Activated T-cell treated with anti-CD3 and anti-CD28 coated beads, Interleukin-2, amount 50 U/mL, for 4 hours (primary cell): ENCODE results near the gene COL23A1. TPM values are rescaled to one million over a fixed set of nuclear protein-coding genes. Genes with fewer than 3 reads are reported as not detected.
"Not testable (repeated sequence)": the region's sequence is repeated elsewhere in the genome, so short reads cannot be mapped to it uniquely, and the experiment has no call there.

ENCODE experiments used
- ATAC-seq, 2 donors: fragments of 200-7000 bp; cut with Tn5 transposase; one replicate each; pipeline ENCODE4 v1.10.0; 2021
- DNase-seq: peaks from one replicate; pipeline ENCODE4 v3.0.0-alpha.2; 2020
- H3K27me3 Mint-ChIP-seq: one replicate; pipeline ENCODE4 v1.8.0; 2021; ENCODE audit warnings: low read depth, mixed read lengths
- H3K36me3 Mint-ChIP-seq: one replicate; pipeline ENCODE4 v1.8.0; 2022; ENCODE audit warnings: mixed read lengths; ENCODE audit not compliant: insufficient read depth
- H3K4me1 Mint-ChIP-seq: one replicate; pipeline ENCODE4 v1.8.0; 2021; ENCODE audit warnings: low read depth, mixed read lengths
- H3K4me3 Mint-ChIP-seq: one replicate; pipeline ENCODE4 v1.8.0; 2021; ENCODE audit warnings: mild to moderate bottlenecking, moderate library complexity, mixed read lengths
- H3K9me3 Mint-ChIP-seq: one replicate; pipeline ENCODE4 v1.8.0; 2021; ENCODE audit warnings: mixed read lengths
- total RNA-seq, 3 donors: library from RNA; stranded (reverse); gene quantifications; one replicate each; pipeline ENCODE4 v1.2.1, GENCODE V29; 2021

The COL23A1 gene
- total RNA-seq, 3 donors from 2014 or later, result not detected

DNA sequence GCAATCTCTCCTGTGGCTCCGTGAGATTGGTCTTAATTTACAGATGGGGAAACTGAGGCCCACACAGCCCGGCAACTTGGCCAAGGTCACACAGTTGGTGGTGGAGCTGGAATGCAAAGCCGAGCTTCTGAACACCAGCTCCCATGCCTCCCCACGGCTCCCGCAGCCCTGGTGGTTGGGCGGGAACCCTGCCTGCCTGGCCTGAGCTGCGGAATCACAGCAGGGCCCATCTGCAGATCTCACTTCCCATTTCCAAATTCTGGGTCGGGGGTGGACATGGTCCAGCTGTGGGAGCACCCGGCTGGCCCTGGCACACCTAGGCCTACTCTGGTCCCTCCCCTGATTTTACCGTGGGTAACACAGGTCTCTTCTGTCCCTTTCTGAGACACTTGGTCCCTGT, 322.3 kb downstream of the COL23A1 start:
- no peaks in the 10 kb centered on the region for H3K27me3 Mint-ChIP-seq
- ATAC-seq, result no peak
- H3K4me1 Mint-ChIP-seq, result no peaks in the 10 kb centered on the region
- DNase-seq, result no peak
- peaks cover 6% of the 10 kb centered on the region for H3K9me3 Mint-ChIP-seq
- H3K4me3 Mint-ChIP-seq, result no peak overlapping the region
- no peaks in the 10 kb centered on the region for H3K36me3 Mint-ChIP-seq

GRCh38 chr5:178267245-178267644, 322.9 kb downstream of the COL23A1 start:
- Mint-ChIP-seq H3K4me3 (no peak overlapping the region), H3K36me3 (no peaks in the 10 kb centered on the region), H3K27me3 (no peaks in the 10 kb centered on the region), H3K9me3 (peaks cover 6% of the 10 kb centered on the region), H3K4me1 (no peaks in the 10 kb centered on the region)
- ATAC-seq (no peak), DNase-seq (no peak)

GRCh38 chr5:178266581-178266980, 323.6 kb downstream of the COL23A1 start:
- Mint-ChIP-seq H3K4me3 (no peak overlapping the region), H3K36me3 (no peaks in the 10 kb centered on the region), H3K4me1 (no peaks in the 10 kb centered on the region), H3K9me3 (peaks cover 6% of the 10 kb centered on the region), H3K27me3 (no peaks in the 10 kb centered on the region)
- ATAC-seq, result no peak
- no peak for DNase-seq

- no peaks in the 10 kb centered on the region for H3K36me3 Mint-ChIP-seq
- H3K9me3 Mint-ChIP-seq, result peaks cover 6% of the 10 kb centered on the region
- H3K27me3 Mint-ChIP-seq, result no peaks in the 10 kb centered on the region
- DNase-seq, result no peak
- no peak for ATAC-seq
- H3K4me3 Mint-ChIP-seq, result no peak overlapping the region
- H3K4me1 Mint-ChIP-seq, result no peaks in the 10 kb centered on the region
Observed at GRCh38 chr5:178265746-178266145, 324.4 kb downstream of the COL23A1 start.

GRCh38 chr5:178264044-178264443, 326.1 kb downstream of the COL23A1 start:
- no peak for DNase-seq
- Mint-ChIP-seq H3K4me3 (no peak overlapping the region), H3K36me3 (no peaks in the 10 kb centered on the region), H3K9me3 (peaks cover 6% of the 10 kb centered on the region), H3K27me3 (no peaks in the 10 kb centered on the region), H3K4me1 (no peaks in the 10 kb centered on the region)
- ATAC-seq, result no peak

DNA sequence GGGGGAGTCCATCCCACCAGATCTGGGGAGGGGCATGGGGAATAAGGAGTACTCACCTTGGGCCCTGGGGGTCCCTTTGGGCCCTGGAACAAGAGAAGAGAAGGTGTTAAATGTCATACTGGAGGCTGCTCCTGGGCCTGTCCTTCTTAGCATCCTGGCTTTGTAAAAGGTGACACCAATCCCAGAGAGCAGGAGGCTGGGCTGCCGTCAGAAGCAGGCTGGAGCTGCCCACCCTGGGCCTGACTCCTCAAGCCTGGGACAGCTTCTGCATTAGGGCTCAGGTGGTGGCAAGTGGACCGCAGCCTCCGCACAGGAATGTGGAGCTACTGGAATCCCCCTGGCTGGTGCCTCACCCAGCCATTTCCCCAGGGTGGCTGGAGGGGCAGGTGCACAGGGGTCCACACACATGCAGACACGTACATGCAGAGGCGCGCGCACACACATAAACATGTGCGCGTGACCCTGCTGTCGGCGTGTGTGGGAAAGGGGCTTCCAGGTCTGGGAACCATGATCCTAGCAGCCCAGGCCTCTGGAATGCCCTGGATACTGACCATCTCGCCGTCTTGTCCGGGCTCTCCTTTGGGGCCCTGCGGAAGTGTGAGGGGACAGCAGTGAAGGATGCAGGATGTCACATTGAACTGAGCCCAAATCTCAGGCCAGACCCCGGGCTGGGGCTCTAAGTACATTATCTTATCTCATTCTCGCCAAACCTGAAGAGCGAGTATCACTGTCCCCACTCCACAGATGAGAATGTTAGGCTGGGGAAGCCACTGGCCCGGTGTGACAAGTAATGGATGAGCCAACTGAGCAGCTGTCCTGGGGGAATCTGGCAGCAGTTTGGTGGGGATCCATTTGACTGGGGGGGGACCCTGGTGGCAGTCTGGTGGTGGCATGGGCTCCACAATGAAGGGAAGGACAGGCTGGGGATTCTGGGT, 328.3 kb downstream of the COL23A1 start:
- H3K4me3 Mint-ChIP-seq, result no peak overlapping the region
- peaks cover 6% of the 10 kb centered on the region for H3K9me3 Mint-ChIP-seq
- H3K36me3 Mint-ChIP-seq, result no peaks in the 10 kb centered on the region
- DNase-seq, result no peak
- H3K27me3 Mint-ChIP-seq, result no peaks in the 10 kb centered on the region
- no peak for ATAC-seq
- H3K4me1 Mint-ChIP-seq, result no peaks in the 10 kb centered on the region

- Mint-ChIP-seq H3K27me3 (no peaks in the 10 kb centered on the region), H3K4me1 (no peaks in the 10 kb centered on the region)
- no peak for ATAC-seq
Observed at GRCh38 chr5:178259623-178260536, 330.3 kb downstream of the COL23A1 start.

GRCh38 chr5:178257650-178258049, 332.5 kb downstream of the COL23A1 start:
- no peak for ATAC-seq
- Mint-ChIP-seq H3K4me1 (no peaks in the 10 kb centered on the region), H3K27me3 (no peaks in the 10 kb centered on the region), H3K36me3 (no peaks in the 10 kb centered on the region), H3K9me3 (no peaks in the 10 kb centered on the region), H3K4me3 (no peak overlapping the region)
- no peak for DNase-seq

More at GRCh38 chr5:178259623-178260536, 330.3 kb downstream of the COL23A1 start:
- H3K36me3 Mint-ChIP-seq, result no peaks in the 10 kb centered on the region
- no peak for DNase-seq
- no peak overlapping the region for H3K4me3 Mint-ChIP-seq
- peaks cover 6% of the 10 kb centered on the region for H3K9me3 Mint-ChIP-seq

DNA sequence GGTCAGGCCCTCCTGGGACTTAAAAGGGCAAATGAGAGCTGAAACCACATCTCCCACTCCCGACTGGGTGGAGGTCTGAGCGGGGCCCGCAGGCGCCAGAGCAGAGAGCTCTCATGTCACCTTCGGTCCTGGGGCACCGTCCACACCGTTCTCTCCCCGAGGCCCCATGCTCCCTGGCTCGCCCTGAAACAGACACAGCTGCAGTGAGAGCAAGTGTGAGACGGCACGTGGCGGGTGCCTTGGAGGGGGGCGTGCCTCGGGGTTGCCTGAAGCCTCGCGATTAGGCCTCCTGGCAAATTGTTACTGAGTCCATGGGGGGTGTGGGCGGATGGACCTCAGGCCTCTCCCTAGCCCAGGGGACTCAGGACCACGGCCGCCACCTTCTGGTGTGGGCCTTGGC, 333.4 kb downstream of the COL23A1 start:
- Mint-ChIP-seq H3K36me3 (no peaks in the 10 kb centered on the region), H3K4me3 (no peak overlapping the region), H3K27me3 (no peaks in the 10 kb centered on the region), H3K4me1 (no peaks in the 10 kb centered on the region), H3K9me3 (no peaks in the 10 kb centered on the region)
- DNase-seq, result no peak
- no peak for ATAC-seq

DNA sequence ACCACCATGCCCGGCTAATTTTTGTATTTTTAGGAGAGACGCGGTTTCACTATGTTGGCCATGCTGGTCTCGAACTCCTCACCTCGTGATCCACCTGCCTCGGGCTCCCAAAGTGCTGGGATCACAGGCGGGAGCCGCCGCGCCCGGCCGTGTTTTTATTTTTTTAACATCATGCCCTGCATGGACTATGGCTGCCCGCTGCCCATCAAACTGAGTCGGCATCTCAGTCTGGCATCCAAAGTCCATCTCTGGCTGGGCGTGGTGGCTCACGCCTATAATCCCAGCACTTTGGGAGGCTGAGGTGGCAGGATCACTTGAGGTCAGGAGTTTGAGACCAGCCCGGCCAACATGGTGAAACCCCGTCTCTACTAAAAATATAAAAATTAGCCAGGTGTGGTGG, 336.6 kb downstream of the COL23A1 start:
- H3K27me3 Mint-ChIP-seq, H3K4me3 Mint-ChIP-seq, H3K9me3 Mint-ChIP-seq, H3K4me1 Mint-ChIP-seq, ATAC-seq, DNase-seq, H3K36me3 Mint-ChIP-seq: not testable (repeated sequence)

DNA sequence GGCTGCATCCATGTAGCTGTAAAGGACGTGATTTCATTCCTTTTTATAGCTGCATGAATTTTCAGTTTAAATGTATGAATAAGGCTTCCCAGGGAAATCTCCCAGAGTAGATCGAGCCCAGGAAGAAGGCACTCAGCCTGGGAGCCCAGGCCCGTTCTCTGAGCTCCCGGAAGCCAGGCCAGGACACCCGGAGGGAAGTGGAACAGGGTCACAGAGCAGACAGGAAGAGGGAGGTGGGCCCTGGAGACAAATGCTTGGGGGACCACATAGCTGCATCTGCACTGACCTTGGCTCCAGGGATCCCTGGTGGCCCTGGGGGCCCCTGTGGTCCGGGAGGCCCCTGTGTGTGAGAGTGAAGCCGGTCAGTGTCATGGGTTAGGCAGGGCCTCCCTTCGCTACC, 337.9 kb downstream of the COL23A1 start:
- H3K4me3 Mint-ChIP-seq, result no peak overlapping the region

GRCh38 chr5:178250263-178250662, 339.9 kb downstream of the COL23A1 start:
- no peak for DNase-seq
- Mint-ChIP-seq H3K4me1 (peaks cover 10% of the 10 kb centered on the region), H3K27me3 (no peaks in the 10 kb centered on the region), H3K36me3 (no peaks in the 10 kb centered on the region), H3K9me3 (no peaks in the 10 kb centered on the region), H3K4me3 (no peak overlapping the region)
- no peak for ATAC-seq

More for the DNA sequence above, 337.9 kb downstream of the COL23A1 start:
- no peak for ATAC-seq
- H3K9me3 Mint-ChIP-seq, result no peaks in the 10 kb centered on the region
- H3K27me3 Mint-ChIP-seq, result no peaks in the 10 kb centered on the region
- H3K36me3 Mint-ChIP-seq, result no peaks in the 10 kb centered on the region
- peaks cover 10% of the 10 kb centered on the region for H3K4me1 Mint-ChIP-seq
- DNase-seq, result no peak

DNA sequence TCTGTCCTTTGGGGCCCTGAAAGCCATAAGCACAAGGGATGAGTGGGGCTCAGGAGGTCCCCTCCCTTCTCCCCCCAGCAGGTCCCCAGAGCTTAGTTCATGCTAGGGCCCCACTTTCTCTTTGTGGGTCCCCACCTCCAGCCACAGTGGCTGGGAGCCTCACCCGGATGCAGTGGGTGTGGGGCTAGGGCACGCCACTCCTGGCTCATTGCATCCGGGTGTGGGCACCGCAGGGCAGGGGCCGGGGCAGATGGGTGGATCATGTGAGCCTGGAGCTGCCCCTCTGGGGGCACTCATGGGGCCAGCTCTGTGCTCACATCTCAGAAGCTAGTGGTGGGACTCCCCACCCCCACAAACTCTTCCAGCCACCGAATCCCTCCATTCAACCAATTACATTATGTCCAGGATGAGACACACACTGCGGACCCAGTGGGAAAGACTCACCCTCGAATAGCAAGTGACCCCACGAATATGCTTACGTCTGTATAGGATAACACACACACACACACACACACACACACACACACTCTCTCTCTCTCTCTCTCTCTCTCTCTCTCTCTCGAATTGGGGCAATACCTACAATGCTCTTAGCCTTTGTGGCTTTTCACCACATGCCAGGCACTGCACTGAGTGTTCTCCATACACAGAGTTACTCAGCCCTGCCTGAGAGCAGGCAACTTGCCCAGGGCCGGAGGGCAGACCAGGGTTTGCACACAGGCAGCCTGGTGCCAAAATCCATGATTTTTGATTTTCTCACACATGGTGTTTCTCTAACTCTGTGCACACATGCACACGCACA, 340.8 kb downstream of the COL23A1 start:
- DNase-seq, result no peak
- H3K4me3 Mint-ChIP-seq, result no peak overlapping the region
- H3K9me3 Mint-ChIP-seq, result no peaks in the 10 kb centered on the region

DNA sequence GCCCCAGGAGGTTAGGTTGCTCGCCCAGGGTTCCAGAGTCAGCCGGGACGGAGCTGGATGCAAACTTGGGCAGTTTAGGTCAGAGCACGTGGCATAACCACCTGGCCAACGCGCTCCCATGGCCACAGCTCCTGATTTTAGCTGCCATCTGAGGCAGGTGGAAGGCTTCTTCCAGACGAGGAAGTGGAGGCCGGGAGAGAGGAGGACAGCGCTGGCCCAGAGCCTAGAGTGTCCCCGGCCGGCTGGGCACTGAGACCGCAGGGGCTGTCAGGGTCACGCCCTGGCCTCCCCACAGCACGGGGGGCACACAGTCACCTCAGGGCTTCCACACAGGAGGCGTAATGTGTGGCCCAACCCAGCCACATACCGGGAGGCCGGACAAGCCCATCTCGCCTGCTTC, 341.4 kb downstream of the COL23A1 start:
- Mint-ChIP-seq H3K9me3 (no peaks in the 10 kb centered on the region), H3K27me3 (no peaks in the 10 kb centered on the region), H3K4me3 (no peak overlapping the region), H3K4me1 (peaks cover 10% of the 10 kb centered on the region), H3K36me3 (no peaks in the 10 kb centered on the region)
- no peak for DNase-seq
- ATAC-seq, result no peak

More for the DNA sequence above, 340.8 kb downstream of the COL23A1 start:
- peaks cover 10% of the 10 kb centered on the region for H3K4me1 Mint-ChIP-seq
- H3K36me3 Mint-ChIP-seq, result no peaks in the 10 kb centered on the region
- ATAC-seq, result peak; percentile 41 to 76
- no peaks in the 10 kb centered on the region for H3K27me3 Mint-ChIP-seq
